ENCODE data around the gene DCDC2C. TPM values are rescaled to one million over a fixed set of nuclear protein-coding genes. Genes with fewer than 3 reads are reported as not detected.

Gene DCDC2C
- total RNA-seq, 1 experiment from 2014 or later = not detected

GRCh38 chr2:3872451-3872850, 169.1 kb downstream of the DCDC2C start (continued):
- TF ChIP-seq ATF2 (CRISPR knock-in tag; IDR thresholded peaks at IDR 0.05; ENCODE audit: borderline replicate concordance, low read depth) (no peak), EMX1 (CRISPR knock-in tag; IDR thresholded peaks at IDR 0.05) (no peak), MXD4 (CRISPR knock-in tag; IDR thresholded peaks at IDR 0.05; ENCODE audit: borderline replicate concordance) (no peak), ZMAT4 (CRISPR knock-in tag; IDR thresholded peaks at IDR 0.05) (no peak), TP53 (CRISPR knock-in tag; IDR thresholded peaks at IDR 0.05) (no peak), GTF2I (CRISPR knock-in tag; conservative IDR thresholded peaks at IDR 0.05) (no peak), RELA (CRISPR knock-in tag; IDR thresholded peaks at IDR 0.05; ENCODE audit: borderline replicate concordance) (no peak), GABPB1 (CRISPR knock-in tag; IDR thresholded peaks at IDR 0.05) (no peak)

GRCh38 chr2:3873899-3874298, 170.5 kb downstream of the DCDC2C start:
- Mint-ChIP-seq H3K4me3 (no peak overlapping the region), H3K4me1 (no peaks in the 10 kb centered on the region), H3K36me3 (peaks cover 59% of the 10 kb centered on the region), H3K9me3 (peaks cover 83% of the 10 kb centered on the region), H3K27me3 (ENCODE audit: low read depth) (peaks cover 6% of the 10 kb centered on the region), H3K27ac (no peak overlapping the region)
- ChIA-PET POLR2A (no interaction called here), CTCF (no interaction called here)
- ATAC-seq (no peak), DNase-seq (ENCODE audit: low spot score) (no peak)
- TF ChIP-seq ZSCAN18 (CRISPR knock-in tag; IDR thresholded peaks at IDR 0.05) (no peak), SP1 (CRISPR knock-in tag; conservative IDR thresholded peaks at IDR 0.05) (no peak), PREB (CRISPR knock-in tag; IDR thresholded peaks at IDR 0.05; ENCODE audit: borderline replicate concordance) (no peak), GTF2I (CRISPR knock-in tag; conservative IDR thresholded peaks at IDR 0.05) (no peak), ZNF281 (CRISPR knock-in tag; IDR thresholded peaks at IDR 0.05) (no peak), MAX (CRISPR knock-in tag; IDR thresholded peaks at IDR 0.05) (no peak), HMGA2 (CRISPR knock-in tag; IDR thresholded peaks at IDR 0.05) (no peak), SMAD3 (CRISPR knock-in tag; IDR thresholded peaks at IDR 0.05; ENCODE audit: borderline replicate concordance) (no peak)

GRCh38 chr2:3876221-3876620, 172.8 kb downstream of the DCDC2C start:
- POLR2A ChIA-PET = no interaction called here
- H3K27ac Mint-ChIP-seq = no peak overlapping the region
- peaks cover 6% of the 10 kb centered on the region for H3K27me3 Mint-ChIP-seq (ENCODE audit: low read depth)
- H3K36me3 Mint-ChIP-seq = peaks cover 61% of the 10 kb centered on the region
- CTCF ChIA-PET = no interaction called here
- H3K4me1 Mint-ChIP-seq = no peaks in the 10 kb centered on the region
- no peak for TF ChIP-seq GRHL2 (CRISPR knock-in tag; IDR thresholded peaks at IDR 0.05; ENCODE audit: insufficient replicate concordance, severe bottlenecking)
- TF ChIP-seq FOXK1 (CRISPR knock-in tag; IDR thresholded peaks at IDR 0.05) = no peak
- TF ChIP-seq HMGXB4 (CRISPR knock-in tag; IDR thresholded peaks at IDR 0.05) = no peak
- TF ChIP-seq CREM (CRISPR knock-in tag; IDR thresholded peaks at IDR 0.05) = no peak
- TF ChIP-seq HMGA2 (CRISPR knock-in tag; IDR thresholded peaks at IDR 0.05) = no peak
- no peak for TF ChIP-seq ZNF317 (CRISPR knock-in tag; IDR thresholded peaks at IDR 0.05; ENCODE audit: borderline replicate concordance, low read depth)
- no peak for ATAC-seq
- no peak overlapping the region for H3K4me3 Mint-ChIP-seq
- no peak for DNase-seq (ENCODE audit: low spot score)
- peaks cover 82% of the 10 kb centered on the region for H3K9me3 Mint-ChIP-seq

All from WTC11 (cell line).